Endodermal cell (in vitro differentiated cells): Measurements from ENCODE around the gene GPBAR1. TPM values are rescaled to one million over a fixed set of nuclear protein-coding genes. Genes with fewer than 3 reads are reported as not detected.

Source experiments
- DNase-seq: peaks from one replicate; pipeline ENCODE4 v3.0.0-alpha.2; 2017
- H3K27ac ChIP-seq: 2 replicates; pipeline ENCODE4 v1.5.1; 2013; ENCODE audit warnings: mild to moderate bottlenecking, low read depth, low read length, moderate library complexity
- H3K27me3 ChIP-seq: 2 replicates; pipeline ENCODE4 v1.6.1; 2013; ENCODE audit warnings: mild to moderate bottlenecking, low read length, moderate library complexity; ENCODE audit not compliant: insufficient read depth, control insufficient read depth, poor library complexity, severe bottlenecking
- H3K36me3 ChIP-seq: 2 replicates; pipeline ENCODE4 v1.7.0; 2013; ENCODE audit warnings: mild to moderate bottlenecking, low read length, moderate library complexity; ENCODE audit not compliant: control insufficient read depth, insufficient read depth
- H3K4me1 ChIP-seq: one replicate; pipeline ENCODE4 v1.7.0; 2013; ENCODE audit warnings: low read length; ENCODE audit not compliant: control insufficient read depth, insufficient read depth
- H3K4me3 ChIP-seq: 2 replicates; pipeline ENCODE4 v1.5.1; 2013; ENCODE audit warnings: mild to moderate bottlenecking, low read length, moderate library complexity
- H3K9ac ChIP-seq: 2 replicates; pipeline ENCODE4 v1.6.1; 2013; ENCODE audit warnings: mild to moderate bottlenecking, low read length, moderate library complexity; ENCODE audit not compliant: poor library complexity, severe bottlenecking; ENCODE audit errors: extremely low read depth
- H3K9me3 ChIP-seq: 2 replicates; pipeline ENCODE4 v1.6.1; 2013; ENCODE audit warnings: mild to moderate bottlenecking, low read length, moderate library complexity; ENCODE audit not compliant: control insufficient read depth
- H3K27ac Mint-ChIP-seq: 2 replicates; pipeline ENCODE4 v1.8.0; 2020; ENCODE audit warnings: mixed read lengths
- H3K27me3 Mint-ChIP-seq: 2 replicates; pipeline ENCODE4 v1.8.0; 2021; ENCODE audit warnings: mild to moderate bottlenecking, mixed read lengths; ENCODE audit not compliant: insufficient read depth
- H3K36me3 Mint-ChIP-seq: 2 replicates; pipeline ENCODE4 v1.8.0; 2020; ENCODE audit warnings: low read depth, mixed read lengths
- H3K4me1 Mint-ChIP-seq: 2 replicates; pipeline ENCODE4 v1.8.0; 2020; ENCODE audit warnings: mixed read lengths
- H3K4me3 Mint-ChIP-seq: 2 replicates; pipeline ENCODE4 v1.8.0; 2020; ENCODE audit warnings: mild to moderate bottlenecking, moderate library complexity, mixed read lengths
- H3K9me3 Mint-ChIP-seq: 2 replicates; pipeline ENCODE4 v1.8.0; 2020; ENCODE audit warnings: mild to moderate bottlenecking, mixed read lengths
- WGBS, 2 experiments: methylation state at CpG; one replicate each; pipeline versions ENCODE4 v1.1.5 to v1.1.7; 2013; ENCODE audit warnings: missing lambda C conversion rate in 2 of 2, mixed read lengths in 1 of 2; ENCODE audit not compliant: insufficient coverage in 1 of 2, insufficient read length in 1 of 2; 5-methylcytosine and 5-hydroxymethylcytosine counted together
- total RNA-seq, 2 donors: library from RNA; stranded (reverse); fragmentation: NEBNext Ultra II Directional in 1 of 2; extraction: Animal tissue kit (Norgen Biotek cat#: 25700) in 1 of 2; gene quantifications; 2 replicates in 1 of 2; 3 replicates in 1 of 2; pipeline ENCODE4 v1.2.1, GENCODE V29; 2021
- TF ChIP-seq, protein P1 (sequence below): fragments of 200-600 bp; sonication (generic); conservative IDR thresholded peaks from 2 replicates; pipeline ENCODE4 v1.5.0; 2021; ENCODE audit warnings: antibody characterized with exemption, mild to moderate bottlenecking

GPBAR1 gene
- total RNA-seq, 2 donors from 2014 or later, result 0.18 TPM

DNA sequence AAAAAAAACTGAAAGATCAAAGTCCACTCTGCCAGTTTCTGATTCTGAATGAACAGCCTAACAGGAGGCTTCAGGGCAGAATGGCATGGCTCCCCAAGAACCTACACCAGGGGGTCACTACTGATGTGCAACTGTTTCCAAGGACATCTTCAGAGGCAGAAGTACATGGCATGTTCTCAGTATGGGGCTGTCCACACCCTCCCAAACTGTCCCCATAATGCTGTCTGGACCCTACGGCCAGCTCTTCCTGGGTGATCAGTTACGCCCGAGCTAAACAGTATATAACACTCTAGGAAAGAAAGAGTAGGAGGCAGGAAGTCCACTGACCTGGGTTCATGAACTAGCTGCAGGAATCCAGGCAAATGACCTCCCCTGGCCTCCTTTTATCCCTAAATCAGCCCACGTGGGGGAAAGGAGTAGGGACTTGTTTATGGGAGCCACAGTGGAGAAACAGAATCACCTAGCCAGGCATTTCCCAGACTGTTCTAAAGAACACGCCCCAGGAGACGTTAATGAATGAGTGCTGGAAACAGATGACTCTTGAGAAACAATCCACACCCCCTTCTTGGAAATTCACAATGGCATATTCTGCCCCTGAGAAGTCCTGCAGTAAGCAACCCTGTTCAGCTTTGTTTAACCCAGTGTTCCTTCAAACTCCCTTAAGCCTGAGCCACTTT is 29.0 kb downstream of the GPBAR1 start:
- peak overlapping the region; percentile 75 for H3K4me3 ChIP-seq
- Mint-ChIP-seq H3K4me3 (peak overlapping the region; percentile 67), H3K9me3 (no peaks in the 10 kb centered on the region), H3K27me3 (no peaks in the 10 kb centered on the region), H3K27ac (peak overlapping the region; percentile 78), H3K4me1 (peaks cover 72% of the 10 kb centered on the region), H3K36me3 (no peaks in the 10 kb centered on the region)
- peaks cover 30% of the 10 kb centered on the region for H3K4me1 ChIP-seq
- TF ChIP-seq, protein P1, sequence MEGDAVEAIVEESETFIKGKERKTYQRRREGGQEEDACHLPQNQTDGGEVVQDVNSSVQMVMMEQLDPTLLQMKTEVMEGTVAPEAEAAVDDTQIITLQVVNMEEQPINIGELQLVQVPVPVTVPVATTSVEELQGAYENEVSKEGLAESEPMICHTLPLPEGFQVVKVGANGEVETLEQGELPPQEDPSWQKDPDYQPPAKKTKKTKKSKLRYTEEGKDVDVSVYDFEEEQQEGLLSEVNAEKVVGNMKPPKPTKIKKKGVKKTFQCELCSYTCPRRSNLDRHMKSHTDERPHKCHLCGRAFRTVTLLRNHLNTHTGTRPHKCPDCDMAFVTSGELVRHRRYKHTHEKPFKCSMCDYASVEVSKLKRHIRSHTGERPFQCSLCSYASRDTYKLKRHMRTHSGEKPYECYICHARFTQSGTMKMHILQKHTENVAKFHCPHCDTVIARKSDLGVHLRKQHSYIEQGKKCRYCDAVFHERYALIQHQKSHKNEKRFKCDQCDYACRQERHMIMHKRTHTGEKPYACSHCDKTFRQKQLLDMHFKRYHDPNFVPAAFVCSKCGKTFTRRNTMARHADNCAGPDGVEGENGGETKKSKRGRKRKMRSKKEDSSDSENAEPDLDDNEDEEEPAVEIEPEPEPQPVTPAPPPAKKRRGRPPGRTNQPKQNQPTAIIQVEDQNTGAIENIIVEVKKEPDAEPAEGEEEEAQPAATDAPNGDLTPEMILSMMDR, result no peak
- H3K9me3 ChIP-seq, result no peaks in the 10 kb centered on the region
- no peak overlapping the region for H3K27ac ChIP-seq
- H3K9ac ChIP-seq, result no peak overlapping the region
- WGBS, 2 experiments, result 72 to 75% methylated on average over 3 to 6 of the region's 6 CpGs
- H3K27me3 ChIP-seq, result no peaks in the 10 kb centered on the region
- DNase-seq, result no peak
- no peaks in the 10 kb centered on the region for H3K36me3 ChIP-seq

DNA sequence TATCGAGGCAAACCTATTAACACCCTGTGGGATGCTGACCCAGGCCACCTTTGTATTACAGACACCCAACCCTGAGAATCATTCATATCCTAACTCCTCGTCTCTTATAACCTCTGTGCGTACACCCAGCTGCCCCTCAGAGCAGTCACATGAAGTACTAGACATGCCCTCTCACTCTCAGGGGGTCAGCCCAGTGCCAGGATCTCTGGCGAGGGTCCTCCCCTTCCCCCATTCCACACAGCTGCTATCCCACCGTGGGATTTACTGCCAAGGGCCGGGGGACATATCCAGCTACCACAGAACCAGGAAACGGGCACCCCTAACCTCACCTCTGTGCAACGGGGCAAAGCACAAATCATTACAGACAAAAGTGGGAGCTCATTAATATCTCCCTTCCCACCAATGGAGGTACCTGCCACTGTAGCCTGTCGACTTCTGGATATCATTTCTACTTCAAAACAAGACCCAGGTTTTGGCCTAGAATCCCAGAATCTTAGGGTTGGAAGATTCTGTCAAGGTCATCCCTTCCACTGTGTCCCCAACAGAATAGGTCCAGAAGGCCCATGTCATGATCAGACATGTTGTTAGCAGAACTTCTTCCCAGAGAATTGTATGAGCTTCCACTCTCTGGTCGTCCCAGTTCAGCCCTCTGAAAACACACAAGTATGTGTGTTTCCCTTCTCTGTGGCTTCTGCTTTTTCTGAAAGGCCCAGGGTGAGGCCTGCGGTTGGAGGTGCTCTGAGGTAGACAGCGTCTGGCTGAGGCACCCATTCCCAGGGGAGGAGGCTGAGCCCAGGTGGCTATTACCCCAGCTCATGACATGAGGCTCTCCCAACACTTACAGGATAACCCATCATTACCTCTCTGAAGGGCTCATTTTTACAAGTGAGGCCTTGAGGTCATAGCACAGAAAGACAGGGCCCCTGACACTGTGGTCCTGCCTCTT is 29.8 kb downstream of the GPBAR1 start:
- Mint-ChIP-seq H3K4me1 (peaks cover 78% of the 10 kb centered on the region), H3K27me3 (no peaks in the 10 kb centered on the region), H3K9me3 (no peaks in the 10 kb centered on the region), H3K27ac (peak overlapping the region; percentile 78), H3K36me3 (no peaks in the 10 kb centered on the region), H3K4me3 (peak overlapping the region; percentile 67)
- H3K27ac ChIP-seq, result no peak overlapping the region
- H3K27me3 ChIP-seq, result no peaks in the 10 kb centered on the region
- no peaks in the 10 kb centered on the region for H3K9me3 ChIP-seq
- no peaks in the 10 kb centered on the region for H3K36me3 ChIP-seq
- TF ChIP-seq, protein P1, result no peak
- no peak overlapping the region for H3K9ac ChIP-seq
- no peak for DNase-seq
- WGBS, 2 experiments, result 74 to 82% methylated on average over 6 to 12 of the region's 12 CpGs
- H3K4me3 ChIP-seq, result peak overlapping the region; percentile 75
- H3K4me1 ChIP-seq, result peaks cover 30% of the 10 kb centered on the region

DNA sequence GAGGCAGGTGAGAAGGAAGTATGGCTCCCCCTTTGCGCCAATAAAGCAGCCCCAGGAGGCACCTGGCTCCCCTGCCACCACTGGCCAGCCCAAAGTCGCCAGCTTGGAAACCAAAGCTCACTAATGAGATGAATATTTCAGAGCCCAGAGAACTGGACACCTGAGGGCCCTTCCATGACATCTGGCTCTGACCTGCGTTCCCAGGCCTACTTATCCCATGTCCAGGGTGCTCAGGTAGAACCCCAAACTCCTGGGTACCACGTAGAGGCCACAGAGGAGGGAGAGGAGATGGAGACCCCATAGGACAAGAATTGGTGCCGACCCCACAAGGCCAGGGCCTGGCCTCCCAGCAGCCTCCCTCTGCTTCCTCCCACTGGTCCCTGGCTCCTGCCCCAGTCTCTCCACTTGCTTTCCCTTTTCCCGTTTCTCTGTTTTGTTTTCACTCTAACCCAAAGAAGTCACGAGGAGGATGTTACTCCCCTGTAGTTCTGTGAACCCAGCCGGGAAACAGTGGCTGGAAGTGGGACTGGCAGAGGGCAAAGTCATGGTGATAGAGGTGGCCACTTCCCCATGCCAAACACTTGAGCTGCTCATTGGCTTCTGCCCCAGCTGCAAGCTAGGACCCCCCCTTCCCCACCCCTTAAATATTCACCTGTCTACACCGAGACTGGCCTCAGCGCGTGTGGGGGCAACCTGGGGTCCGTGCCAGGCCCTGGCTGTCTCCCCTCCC is 30.7 kb downstream of the GPBAR1 start:
- H3K9ac ChIP-seq, result peak overlapping the region; percentile 22
- peak overlapping the region; percentile 75 for H3K4me3 ChIP-seq
- H3K4me1 ChIP-seq, result peaks cover 24% of the 10 kb centered on the region
- H3K9me3 Mint-ChIP-seq, result no peaks in the 10 kb centered on the region
- no peaks in the 10 kb centered on the region for H3K36me3 Mint-ChIP-seq
- no peaks in the 10 kb centered on the region for H3K9me3 ChIP-seq
- H3K27ac Mint-ChIP-seq, result peak overlapping the region; percentile 55
- H3K4me3 Mint-ChIP-seq, result peak overlapping the region; percentile 67
- WGBS, 2 experiments, result 88 to 89% methylated on average over 7 to 12 of the region's 12 CpGs
- H3K27me3 Mint-ChIP-seq, result no peaks in the 10 kb centered on the region
- DNase-seq, result no peak
- no peaks in the 10 kb centered on the region for H3K36me3 ChIP-seq
- no peak overlapping the region for H3K27ac ChIP-seq
- H3K27me3 ChIP-seq, result no peaks in the 10 kb centered on the region
- peaks cover 77% of the 10 kb centered on the region for H3K4me1 Mint-ChIP-seq
- TF ChIP-seq, protein P1, result no peak
